Activated effector memory CD4-positive, alpha-beta T cell treated with anti-CD3 and anti-CD28 coated beads, Interleukin-2, amount 50 U/mL, for 16 hours (primary cell): ENCODE data around the gene FAM3B.

Source experiments
- DNase-seq: peaks from one replicate; pipeline ENCODE4 v3.0.0-alpha.2; 2020

The FAM3B gene

DNA sequence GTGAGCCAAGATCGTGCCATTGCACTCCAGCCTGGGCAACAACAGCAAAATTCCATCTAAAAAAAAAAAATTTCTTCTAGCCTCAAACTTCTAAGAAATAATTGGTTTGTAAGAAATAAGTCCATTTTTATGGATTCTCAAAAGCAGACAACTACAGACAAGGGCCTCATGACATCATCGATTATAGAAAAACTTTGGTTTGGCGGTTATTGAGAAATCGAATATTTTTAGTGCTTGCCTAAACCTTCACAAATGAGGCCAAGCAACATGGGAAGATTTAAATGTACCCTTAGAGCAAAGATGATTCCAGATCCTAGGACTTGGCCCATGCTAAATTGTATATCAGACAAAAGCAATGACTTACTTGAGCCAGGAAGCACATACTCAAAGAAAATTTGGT, 81.7 kb downstream of the FAM3B start:
- no peak for DNase-seq

GRCh38 chr21:41398831-41399230, 82.2 kb downstream of the FAM3B start:
- no peak for DNase-seq

DNA sequence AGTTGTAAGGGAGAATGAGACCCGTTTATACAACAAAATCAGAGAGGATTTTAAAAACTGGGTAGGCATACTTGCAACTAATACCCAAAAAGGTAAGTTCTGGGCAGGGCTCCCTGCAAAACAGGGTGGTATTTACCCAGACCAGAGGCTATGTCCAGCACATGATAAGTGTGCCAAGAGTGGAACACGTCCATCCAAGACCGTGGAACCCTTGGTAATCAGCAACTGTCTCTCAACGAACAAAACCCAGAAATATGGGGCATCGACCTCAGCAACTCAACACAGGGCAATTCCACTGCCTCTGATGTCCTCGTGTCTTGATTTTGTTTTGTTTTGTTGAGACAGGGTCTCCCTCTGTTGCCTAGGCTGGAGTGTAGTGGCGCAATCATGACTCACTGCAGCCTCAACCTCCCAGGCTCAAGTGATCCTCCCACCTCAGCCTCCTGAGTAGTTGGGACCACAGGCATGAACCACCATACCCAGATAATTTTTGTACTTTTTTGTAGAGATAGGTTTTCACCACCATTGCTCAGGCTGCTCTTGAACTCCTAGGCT, 82.7 kb downstream of the FAM3B start:
- DNase-seq = no peak

DNA sequence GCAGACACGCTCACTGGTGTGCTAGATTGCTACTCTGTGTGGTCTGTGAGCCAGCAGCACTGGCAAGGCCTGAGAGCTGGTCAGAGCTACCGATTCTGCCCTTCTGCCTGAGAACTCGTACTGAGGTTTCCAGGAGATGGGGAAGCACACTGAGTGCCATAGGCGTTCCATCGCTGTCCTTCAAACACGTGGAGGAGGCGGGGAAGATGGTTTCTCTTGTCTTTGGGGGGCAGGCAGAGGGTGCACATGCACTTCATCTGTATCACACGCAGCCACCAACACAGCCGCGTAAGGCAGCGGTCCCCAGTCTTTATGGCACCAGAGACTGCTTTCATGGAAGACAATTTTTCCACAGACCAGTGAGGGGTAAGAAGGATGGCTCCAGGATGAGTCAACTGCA, 85.6 kb downstream of the FAM3B start:
- DNase-seq = no peak

DNA sequence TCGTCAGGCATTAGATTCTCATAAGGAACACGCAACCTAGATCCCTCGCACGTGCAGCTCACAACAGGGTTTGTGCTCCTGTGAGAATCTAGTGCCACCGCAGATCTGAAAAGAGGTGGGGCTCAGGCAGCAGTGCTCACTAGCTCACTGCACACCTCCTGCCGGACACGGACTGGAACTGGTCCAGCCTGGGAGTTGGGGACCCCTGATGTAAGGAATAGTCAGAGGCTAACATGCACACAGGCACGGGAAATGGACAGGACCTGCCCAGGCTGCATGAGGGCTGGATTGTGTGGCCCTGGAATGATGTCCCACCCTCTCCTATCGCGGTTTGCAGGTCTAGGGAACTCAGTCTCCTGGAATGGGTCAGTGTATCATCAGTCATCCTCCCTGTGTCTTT, 86.2 kb downstream of the FAM3B start:
- DNase-seq = no peak

GRCh38 chr21:41403331-41403730, 86.7 kb downstream of the FAM3B start:
- DNase-seq = no peak

DNA sequence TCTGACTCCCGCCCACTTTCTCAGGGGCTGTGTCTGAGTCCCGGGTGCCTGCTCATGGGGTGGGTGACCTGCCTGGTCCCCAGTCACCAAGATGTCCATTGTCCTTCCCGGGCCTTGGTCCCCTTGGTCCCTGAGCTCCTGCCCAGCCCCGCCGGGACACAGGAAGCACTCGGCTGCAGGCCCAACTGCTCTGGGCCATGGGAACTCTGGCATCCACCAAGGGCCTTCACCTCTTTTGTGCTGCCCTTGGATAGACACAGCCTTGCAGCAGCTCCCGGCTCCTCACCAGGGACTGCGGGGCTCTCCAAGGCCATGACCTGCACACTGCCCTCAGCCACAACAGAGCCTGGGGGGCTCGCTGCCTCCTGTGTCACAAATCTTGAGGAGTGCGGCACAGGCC, 87.4 kb downstream of the FAM3B start:
- no peak for DNase-seq

- DNase-seq = no peak
Measured at GRCh38 chr21:41405321-41405720, 88.7 kb downstream of the FAM3B start.

DNA sequence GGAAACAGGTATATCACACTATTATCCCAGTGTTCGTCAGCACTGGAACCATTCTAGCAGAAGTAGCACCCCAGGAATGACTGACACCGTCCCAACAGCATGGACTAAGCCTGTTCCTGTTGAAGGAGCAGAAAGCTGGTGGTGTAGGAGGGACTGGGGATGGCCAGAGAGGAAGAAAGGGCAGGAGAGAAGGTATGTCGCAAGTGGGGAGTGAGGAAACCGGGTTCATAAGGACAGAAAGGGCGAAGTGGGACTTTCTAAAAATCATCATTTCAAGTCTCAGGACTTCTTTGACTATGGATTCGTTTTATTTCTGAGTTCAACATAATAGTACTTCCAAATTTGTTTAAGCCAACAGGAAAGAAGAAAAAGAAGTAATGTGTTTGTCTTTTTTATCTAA, 89.7 kb downstream of the FAM3B start:
- DNase-seq = no peak
